ENCODE measurements around the gene NSMCE4A.
"Not testable (repeated sequence)": the region's sequence is repeated elsewhere in the genome, so short reads cannot be mapped to it uniquely, and the experiment has no call there.

NSMCE4A gene, protein sequence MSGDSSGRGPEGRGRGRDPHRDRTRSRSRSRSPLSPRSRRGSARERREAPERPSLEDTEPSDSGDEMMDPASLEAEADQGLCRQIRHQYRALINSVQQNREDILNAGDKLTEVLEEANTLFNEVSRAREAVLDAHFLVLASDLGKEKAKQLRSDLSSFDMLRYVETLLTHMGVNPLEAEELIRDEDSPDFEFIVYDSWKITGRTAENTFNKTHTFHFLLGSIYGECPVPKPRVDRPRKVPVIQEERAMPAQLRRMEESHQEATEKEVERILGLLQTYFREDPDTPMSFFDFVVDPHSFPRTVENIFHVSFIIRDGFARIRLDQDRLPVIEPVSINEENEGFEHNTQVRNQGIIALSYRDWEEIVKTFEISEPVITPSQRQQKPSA

GRCh38 chr10:121974535-121975294, at the start of gene NSMCE4A:
Gene NSMCE4A (minus strand): TSS chr10:121975217. CDS start chr10:121975165, 52 bp downstream.
- peak; percentile 56 for DNase-seq

DNA sequence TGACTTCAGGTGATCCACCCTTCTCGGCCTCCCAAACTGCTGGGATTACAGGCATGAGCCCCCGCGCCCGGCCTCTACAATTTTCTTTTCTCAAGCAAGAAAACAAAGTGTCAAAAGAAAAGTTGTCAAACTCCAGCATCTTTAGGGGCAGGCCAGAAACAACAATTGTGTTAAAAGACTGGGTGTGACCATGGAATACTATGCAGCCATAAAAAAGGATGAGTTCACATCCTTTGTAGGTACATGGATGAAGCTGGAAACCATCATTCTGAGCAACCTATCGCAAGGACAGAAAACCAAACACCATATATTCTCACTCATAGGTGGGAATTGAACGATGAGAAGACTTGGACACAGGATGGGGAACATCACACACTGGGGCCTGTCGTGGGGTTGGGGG, 48.2 kb upstream of the NSMCE4A start:
- DNase-seq = not testable (repeated sequence)

GRCh38 chr10:122022276-122022675, 47.3 kb upstream of the NSMCE4A start:
- DNase-seq = no peak

DNA sequence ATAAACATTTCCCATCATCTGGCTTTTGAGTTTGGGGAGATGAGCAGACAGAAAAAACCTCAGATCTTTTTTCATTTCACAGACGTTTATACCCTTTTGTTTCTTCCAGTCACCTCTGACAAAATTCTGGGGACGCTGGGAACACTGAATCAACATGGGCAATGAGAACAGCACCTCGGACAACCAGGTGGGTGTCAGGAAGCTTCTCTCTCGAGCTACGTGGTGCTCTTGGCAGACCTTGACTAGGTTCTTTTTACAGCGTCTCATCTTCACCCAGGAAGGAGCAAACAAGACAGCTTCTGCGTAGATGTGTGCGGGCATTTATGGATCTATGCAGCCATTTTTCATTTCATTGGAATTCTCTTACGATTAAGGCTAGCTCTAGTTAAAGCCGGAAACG, 46.8 kb upstream of the NSMCE4A start:
- DNase-seq = no peak

DNA sequence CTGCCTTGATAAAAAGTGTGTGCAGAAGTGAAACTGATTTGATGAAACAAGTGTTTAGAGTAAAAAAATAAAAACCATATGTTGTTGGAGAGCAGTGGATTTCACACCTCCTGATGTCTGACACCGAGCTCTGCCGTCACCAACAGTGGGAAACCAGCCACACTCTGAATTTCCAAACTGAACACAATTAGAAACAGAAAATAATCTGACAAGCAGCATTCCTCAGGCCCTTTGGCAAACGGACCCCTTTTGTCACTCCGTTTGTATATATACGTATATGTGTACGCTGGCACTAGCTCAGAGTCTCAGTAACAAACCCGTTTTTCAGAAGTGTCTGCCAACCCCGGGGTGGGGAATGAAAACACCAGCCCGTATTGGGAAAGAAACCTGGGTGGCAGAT, 46.4 kb upstream of the NSMCE4A start:
- no peak for DNase-seq

DNA sequence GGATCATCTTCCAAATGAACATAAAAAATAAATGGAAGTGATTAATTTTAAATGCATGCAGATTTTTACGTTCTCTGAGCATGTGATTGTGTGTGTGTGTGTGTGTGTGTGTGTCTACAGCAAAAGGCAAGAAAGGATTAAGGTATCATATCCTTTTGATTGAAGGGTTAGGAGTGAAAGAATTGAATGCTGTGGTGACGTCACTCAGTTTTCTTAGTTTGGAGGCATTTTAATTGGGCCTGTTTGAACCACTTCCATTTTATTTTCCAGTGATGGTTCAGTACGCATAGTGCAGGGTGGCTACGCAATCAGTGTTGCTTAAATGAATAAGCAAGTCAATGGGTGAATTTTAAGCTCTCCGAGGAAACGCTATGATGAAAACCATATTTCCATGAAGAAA, 45.2 kb upstream of the NSMCE4A start:
- DNase-seq = no peak

DNA sequence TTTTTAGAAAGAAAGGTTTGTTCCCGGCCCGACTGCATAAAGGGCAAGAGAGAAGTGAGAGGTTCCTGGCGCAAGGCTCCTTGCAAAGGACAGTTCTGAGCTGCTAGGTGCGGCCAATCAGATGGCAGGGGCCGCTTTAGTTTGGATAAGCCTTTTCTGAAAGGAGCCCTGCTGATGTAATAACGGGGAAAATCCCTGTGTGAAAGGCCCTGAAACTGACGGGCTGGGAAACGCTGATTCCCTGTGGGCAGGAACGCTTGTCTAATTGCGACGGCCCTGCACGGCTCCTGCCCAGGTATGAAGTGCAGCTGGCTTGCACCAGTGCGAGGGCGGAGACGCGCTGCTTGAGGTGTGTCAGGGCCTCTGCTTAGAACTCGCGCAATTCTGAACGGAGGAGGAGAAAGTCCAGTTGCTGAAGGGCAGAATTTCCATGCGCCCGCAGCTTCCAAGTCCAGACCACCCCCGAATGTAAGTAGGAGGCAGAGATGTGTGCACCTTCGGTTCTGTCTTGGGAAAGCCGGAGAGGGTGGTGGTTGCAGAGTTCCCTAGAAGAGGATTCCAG, 44.5 kb upstream of the NSMCE4A start:
- DNase-seq = no peak

- no peak for DNase-seq
Measured at GRCh38 chr10:122018951-122019413, 44.0 kb upstream of the NSMCE4A start.

GRCh38 chr10:122018491-122018890, 43.5 kb upstream of the NSMCE4A start:
- no peak for DNase-seq

DNA sequence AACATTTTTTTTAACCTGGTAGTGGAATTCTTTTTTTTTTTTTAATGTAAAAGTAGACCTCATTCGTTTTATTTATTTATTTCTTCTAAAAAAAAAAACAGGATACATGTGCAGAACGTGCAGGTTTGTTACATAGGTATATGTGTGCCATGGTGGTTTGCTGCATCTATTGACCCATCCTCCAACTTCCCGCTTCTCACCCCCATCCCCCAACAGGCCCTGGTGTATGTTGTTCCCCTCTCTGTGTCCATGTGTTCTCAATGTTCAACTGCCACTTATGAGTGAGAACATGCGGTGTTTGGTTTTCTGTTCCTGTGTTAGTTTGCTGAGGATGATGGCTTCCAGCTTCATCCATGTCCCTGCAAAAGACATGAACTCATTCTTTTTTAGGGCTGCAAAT, 42.9 kb upstream of the NSMCE4A start:
- DNase-seq = not testable (repeated sequence)

DNA sequence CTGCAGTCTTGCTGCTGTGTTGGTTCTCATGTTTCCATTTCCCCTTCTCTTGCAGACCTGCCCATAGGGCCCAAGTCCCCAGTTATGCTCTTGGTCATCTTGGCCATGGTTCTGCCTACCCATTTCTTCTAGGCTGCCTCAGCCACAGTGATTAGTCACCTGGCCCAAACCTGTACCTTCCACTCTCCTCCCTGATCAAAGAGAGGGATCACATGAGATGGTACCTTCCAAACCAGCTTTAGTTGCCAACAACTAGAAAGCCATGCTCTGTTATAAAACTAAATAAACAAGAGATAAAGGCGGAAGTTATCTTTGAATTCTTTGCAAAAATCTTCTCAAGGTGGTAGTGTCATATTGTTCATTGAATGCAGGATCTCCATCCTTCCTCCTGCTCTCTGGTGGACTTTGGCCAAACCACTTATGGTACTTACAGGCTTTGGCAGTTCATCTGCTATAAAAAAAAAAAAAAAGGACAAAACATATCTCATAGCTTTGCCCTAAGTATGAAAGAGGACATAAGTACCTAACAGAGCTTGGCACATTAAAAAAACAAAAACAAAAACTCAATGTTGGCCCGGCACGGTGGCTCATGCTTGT, 39.7 kb upstream of the NSMCE4A start:
- DNase-seq = no peak

GRCh38 chr10:122013311-122013780, 38.3 kb upstream of the NSMCE4A start:
- DNase-seq = no peak

DNA sequence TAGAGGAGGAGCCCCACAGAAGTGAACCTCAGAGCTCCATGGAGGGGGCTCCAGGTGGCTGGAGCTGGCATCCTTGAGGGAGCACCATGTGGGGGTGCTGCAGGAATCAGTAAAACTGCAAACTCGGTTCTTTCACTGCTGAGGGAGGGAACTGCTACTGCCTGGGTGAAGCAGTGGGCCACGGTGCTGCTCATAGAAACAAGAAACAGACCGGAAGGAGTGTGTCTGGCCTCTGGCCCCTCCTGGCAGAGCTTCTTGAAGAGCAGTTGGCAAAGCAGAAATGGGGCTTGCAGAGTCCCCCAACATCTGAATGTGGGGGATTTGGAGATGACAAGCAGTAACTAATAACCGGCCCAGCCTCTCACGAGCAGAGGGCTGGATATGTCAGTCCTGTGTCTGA, 37.7 kb upstream of the NSMCE4A start:
- DNase-seq = no peak

DNA sequence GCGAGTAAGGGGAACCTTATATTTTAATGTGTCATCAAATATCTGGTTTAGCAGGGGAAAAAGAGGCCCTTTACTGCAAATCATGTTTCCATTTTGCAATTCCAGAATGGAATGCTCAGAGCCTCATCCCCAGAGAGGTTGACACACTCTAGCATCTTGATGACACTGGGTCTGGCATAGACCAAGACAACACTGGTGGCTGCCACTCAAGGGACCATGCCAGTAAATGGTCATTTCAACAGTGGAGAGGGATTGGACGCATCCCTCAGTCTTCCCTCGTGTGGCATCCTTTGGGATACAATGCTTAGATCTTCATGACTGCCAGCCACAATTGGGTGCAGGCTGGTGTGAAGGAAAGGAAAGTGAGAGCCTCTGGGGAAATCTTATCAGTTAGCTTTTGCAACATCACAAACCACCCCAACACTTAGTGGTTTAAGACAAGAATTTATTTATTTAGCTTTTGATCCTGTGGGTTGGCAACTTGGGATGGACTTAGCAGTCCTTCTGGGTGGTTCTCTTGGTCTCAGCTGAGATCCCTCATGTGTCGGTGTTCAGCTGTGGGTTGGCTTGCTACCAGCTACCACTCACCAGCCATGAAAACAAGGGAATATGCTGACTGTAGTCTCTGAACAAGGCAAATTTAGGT, 35.5 kb upstream of the NSMCE4A start:
- no peak for DNase-seq

DNA sequence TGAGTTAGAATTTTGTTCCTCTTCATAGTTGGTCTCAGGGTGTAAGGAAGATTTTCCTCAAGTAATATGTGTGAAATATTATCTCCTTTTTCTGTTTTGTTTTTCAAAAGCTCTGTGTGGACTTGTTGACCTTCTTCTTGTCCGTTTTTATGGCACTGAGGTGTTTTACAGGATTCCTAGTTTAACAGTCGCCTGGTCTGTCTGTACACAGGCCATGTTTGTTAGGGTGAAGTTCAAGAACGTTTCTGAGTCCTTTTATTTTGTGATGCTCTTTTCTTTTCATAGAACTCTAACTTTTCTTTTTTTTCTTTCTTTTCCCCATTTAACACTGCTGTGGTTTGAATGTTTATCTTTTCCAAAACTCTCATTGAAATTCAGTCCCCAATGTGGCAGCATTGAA, 32.4 kb upstream of the NSMCE4A start:
- no peak for DNase-seq

DNA sequence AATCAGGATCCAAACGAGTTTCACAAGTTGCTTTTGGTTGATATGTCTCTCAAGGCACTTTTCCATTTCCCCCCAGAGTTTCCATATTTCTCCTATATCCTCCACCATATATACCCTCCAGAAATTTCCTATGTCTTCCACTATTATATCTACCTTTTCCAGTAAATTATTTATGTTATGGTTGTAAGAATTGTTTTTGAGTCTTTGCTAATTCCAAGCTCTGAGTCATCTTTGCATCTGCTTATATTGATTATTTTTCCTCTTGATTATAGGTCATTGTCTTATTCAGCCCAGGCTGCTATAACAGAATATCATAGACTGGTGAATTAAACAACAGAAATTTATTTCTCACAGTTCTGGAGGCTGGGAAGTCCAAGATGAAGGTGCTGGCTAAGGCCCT, 26.7 kb upstream of the NSMCE4A start:
- no peak for DNase-seq

- no peak for DNase-seq
Measured at GRCh38 chr10:121999301-121999700, 24.3 kb upstream of the NSMCE4A start.

DNA sequence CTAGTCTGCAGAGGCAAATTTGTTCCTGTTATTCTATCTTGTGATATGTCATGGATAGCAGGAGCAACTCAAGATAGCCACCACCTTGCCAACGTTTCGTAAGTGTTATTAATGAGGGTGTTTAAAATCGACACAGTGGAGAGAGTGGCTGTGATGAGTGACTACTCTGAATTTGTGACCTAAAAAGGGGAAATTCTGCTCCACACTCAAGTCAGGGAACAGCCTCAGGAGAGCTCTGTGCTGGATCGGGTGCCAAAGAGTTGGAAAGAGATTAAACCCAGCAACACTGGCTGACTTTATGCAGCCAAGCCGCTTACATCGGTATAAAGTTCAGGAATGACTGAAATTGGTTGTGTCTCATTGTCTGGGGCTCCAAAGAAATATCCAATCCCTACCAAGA, 23.4 kb upstream of the NSMCE4A start:
- no peak for DNase-seq

- DNase-seq = no peak
Measured at GRCh38 chr10:121994429-121994941, 19.5 kb upstream of the NSMCE4A start.

- not testable (repeated sequence) for DNase-seq
Measured at GRCh38 chr10:121991727-121992126, 16.7 kb upstream of the NSMCE4A start.

GRCh38 chr10:121990015-121990677, 15.1 kb upstream of the NSMCE4A start:
- DNase-seq = no peak

All from activated CD4-positive, alpha-beta T cell treated with anti-CD3 and anti-CD28 coated beads for 1 hour (primary cell).